Measurements from ENCODE around the gene FAM221A. TPM values are rescaled to one million over a fixed set of nuclear protein-coding genes. Genes with fewer than 3 reads are reported as not detected.

FAM221A gene
- total and polyA plus RNA-seq, 9 of the 15 experiments (the other 6 are each of a cell fraction or from before 2014, with no cell fraction given) = not detected

GRCh38 chr7:23712368-23713284 lies 32.6 kb downstream of the FAM221A start:
- peak; percentile 76 for FAIRE-seq
- H3K4me3 ChIP-seq = no peak overlapping the region
- intact Hi-C loops (cut with micrococcal nuclease) (loop anchor here (1.0 to 10.0 kb wide), 6 partner anchors 16 to 436 kb away; no protein-coding TSS in a partner anchor), in situ Hi-C loops (cut with MboI) (loop anchor here (25.0 kb wide), 1 partner anchor 450 kb away; no protein-coding TSS in a partner anchor)
- no peaks in the 10 kb centered on the region for H3K4me1 ChIP-seq (replicated peaks in 1 of 2; ENCODE audit: control insufficient read depth in 2 of 2, insufficient read depth in 2 of 2, low read length in 2 of 2)
- CTCF ChIA-PET (ENCODE audit: low intra/inter-chr PET ratio) = interaction anchor here (0.6 to 4.8 kb wide), 13 partner anchors 15 to 986 kb away, joined by 3 to 73 read pairs (median 3); no protein-coding TSS in a partner anchor
- DNase-seq (ENCODE audit: extremely low read depth in 1 of 4, low spot score in 3 of 4) = peak; percentile 44 to 62 (median 52)
- peak; percentile 58; the same call in 2 of the 3 replicates for ATAC-seq
- no peak overlapping the region for H3K27ac ChIP-seq (ENCODE audit: extremely low read depth, low read depth, low read length)
- BruUV-seq (replicated peaks) = no TSS peak
- no peaks in the 10 kb centered on the region for H3K9me1 ChIP-seq (ENCODE audit: control insufficient read depth, insufficient read depth, low read length)
- H3K9ac ChIP-seq (ENCODE audit: insufficient read depth in 1 of 2, low read depth in 2 of 2, low read length in 2 of 2) = no peak overlapping the region
- H2AFZ ChIP-seq (ENCODE audit: low read depth, low read length) = no peak overlapping the region
- no peak overlapping the region for H3K4me2 ChIP-seq (ENCODE audit: insufficient read depth, low read length)
- POLR2A ChIA-PET = no interaction called here
- H3K27me3 ChIP-seq (ENCODE audit: control insufficient read depth in 2 of 2, insufficient read depth in 2 of 2, low read length in 2 of 2) = peaks cover 0 to 6% of the 10 kb centered on the region in 2 experiments; a peak in 2 of 5 replicates
- H3K36me3 ChIP-seq (ENCODE audit: control insufficient read depth, insufficient read depth, low read length) = no peaks in the 10 kb centered on the region
- H3K79me2 ChIP-seq (ENCODE audit: control insufficient read depth, insufficient read depth, low read length) = no peaks in the 10 kb centered on the region
- H3K9me3 ChIP-seq (replicated peaks; ENCODE audit: control insufficient read depth, insufficient read depth, low read depth, low read length) = no peaks in the 10 kb centered on the region
- WGBS (ENCODE audit: insufficient coverage, low coverage, missing lambda C conversion rate) = 5% methylated on average over 8 of the region's 8 CpGs
- no peaks in the 10 kb centered on the region for H4K20me1 ChIP-seq (replicated peaks; ENCODE audit: control insufficient read depth, insufficient read depth, low read length)
- TF ChIP-seq LEF1 (IDR thresholded peaks at IDR 0.05) = no peak
- no peak for TF ChIP-seq ZNF197 (CRISPR knock-in tag; IDR thresholded peaks at IDR 0.05; ENCODE audit: low read depth)
- peak; percentile 42 to 82 (median 58); a peak in 4 of 6 replicates for TF ChIP-seq CTCF (IDR thresholded peaks at IDR 0.05 in 2 of 3, conservative IDR thresholded peaks at IDR 0.05 in 1 of 3; ENCODE audit: insufficient read depth in 2 of 3, low read depth in 1 of 3, low read length in 3 of 3)
- TF ChIP-seq ZKSCAN3 (CRISPR knock-in tag; IDR thresholded peaks at IDR 0.05) = no peak
- TF ChIP-seq DEAF1 (CRISPR knock-in tag; IDR thresholded peaks at IDR 0.05) = peak; percentile 95
- TF ChIP-seq RAD21 (CRISPR knock-in tag; conservative IDR thresholded peaks at IDR 0.05 in 1 of 2, IDR thresholded peaks at IDR 0.05 in 1 of 2) = peak; percentile 92 to 94
- TF ChIP-seq ARID2 (IDR thresholded peaks at IDR 0.05) = 0 out of 2 replicates have a peak, but pooled peaks have one; percentile 63
- no peak for TF ChIP-seq POLR2AphosphoS5 (IDR thresholded peaks at IDR 0.05; ENCODE audit: control insufficient read depth, insufficient read depth, low read depth, low read length)
- 0 out of 2 replicates have a peak, but pooled peaks have one; percentile 23 for TF ChIP-seq CC2D1A (IDR thresholded peaks at IDR 0.05)
- no peak for TF ChIP-seq RUNX1 (IDR thresholded peaks at IDR 0.05; ENCODE audit: low read depth)
- TF ChIP-seq YBX1 (IDR thresholded peaks at IDR 0.05) = no peak

Data from K562 (cell line).